Stimulated activated CD4-positive, alpha-beta T cell treated with anti-CD3 and anti-CD28 coated beads, Interleukin-15, amount 100 ng/mL, for 1 hour (primary cell): ENCODE data around the gene CACNB2.

Source experiments
- DNase-seq, 2 donors: peaks; one replicate each; pipeline ENCODE4 v3.0.0-alpha.2; 2020; ENCODE audit warnings: low read depth in 1 of 2, low spot score in 1 of 2

The CACNB2 gene

DNA sequence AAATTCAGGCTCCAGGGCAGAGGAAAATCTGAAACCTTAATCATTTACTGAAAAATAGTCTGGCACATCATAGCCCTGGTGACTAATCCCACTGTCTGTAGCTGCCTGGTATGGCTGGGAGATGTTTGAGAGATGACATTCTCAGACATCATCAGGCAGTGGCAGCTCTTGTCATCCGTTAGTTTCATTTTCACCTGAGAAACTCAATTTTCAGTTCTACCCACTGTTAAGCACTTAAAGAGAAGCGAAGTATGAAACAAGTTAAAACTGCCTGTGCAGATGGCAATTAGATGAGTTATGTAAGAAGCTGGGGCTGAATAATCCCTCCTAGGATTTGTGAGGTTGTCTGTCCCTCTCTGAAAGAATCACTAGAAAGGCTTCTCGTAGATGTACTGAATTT, 361.0 kb downstream of the CACNB2 start:
- DNase-seq, result no peak

DNA sequence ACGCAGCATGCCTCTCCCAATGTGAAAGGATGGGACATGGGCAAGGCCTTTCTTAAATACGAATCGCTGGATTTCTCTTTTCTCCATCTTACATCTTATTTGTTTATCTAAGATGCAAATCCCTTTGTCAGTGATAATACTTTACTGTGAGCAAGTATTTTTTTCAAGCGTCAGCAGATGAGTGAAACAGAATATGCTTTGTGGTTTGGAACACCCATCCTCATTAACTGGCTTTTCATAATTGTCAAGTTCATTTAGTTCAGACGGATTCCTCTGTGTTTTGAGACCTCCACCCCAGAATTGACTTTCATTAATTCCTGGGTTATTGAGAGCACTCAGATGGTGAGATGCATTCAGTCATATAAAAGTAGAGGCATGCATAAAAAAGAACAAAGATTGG, 361.4 kb downstream of the CACNB2 start:
- DNase-seq, result no peak

DNA sequence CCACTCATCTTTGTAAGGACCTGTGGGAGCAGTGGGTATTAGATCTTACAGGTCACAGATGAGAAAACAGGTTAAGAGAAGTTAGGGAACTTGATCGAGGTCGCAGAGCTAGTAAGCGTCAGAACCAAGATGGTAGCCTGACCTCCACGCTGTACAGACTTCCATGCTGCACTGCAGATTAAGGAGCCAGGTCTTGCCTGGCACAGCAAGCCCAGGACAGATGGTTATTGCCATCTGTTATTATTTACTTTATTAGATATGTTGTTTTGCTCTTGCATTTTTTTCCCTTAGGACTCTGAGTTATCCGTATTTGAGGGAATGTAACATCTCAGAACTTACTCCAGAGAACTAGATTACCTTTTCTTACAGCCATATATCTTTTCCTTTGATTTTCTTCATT, 363.9 kb downstream of the CACNB2 start:
- no peak for DNase-seq

DNA sequence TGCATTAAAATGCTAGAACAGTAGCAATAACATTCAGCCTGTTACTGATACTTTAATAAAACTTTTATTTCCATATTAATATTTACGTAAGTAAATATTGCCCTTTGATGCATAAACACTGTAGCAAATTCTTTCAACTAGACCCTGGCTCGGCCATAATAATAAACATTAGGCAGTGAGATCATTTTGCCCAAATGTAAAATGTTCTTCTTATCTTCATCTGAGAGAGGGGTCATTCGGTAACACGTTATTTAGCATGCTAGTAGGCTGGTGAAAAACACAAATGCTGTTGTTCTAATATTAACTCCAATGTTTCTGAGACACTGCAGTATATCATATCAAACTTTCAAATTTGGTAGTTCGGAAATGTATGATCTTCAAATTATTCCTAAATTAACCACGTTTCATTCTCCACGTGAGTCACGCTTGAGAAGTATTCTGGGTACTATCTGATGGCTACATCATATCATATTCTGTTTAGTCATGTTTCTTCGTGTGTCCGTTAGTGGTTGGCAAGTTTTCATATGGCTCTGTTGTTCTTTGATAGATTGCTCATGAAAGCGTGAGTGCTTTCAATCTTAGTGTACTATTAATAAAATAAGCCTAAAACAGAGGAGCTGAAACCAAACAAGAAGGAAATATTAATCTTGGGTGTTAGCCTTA, 365.4 kb downstream of the CACNB2 start:
- no peak for DNase-seq

DNA sequence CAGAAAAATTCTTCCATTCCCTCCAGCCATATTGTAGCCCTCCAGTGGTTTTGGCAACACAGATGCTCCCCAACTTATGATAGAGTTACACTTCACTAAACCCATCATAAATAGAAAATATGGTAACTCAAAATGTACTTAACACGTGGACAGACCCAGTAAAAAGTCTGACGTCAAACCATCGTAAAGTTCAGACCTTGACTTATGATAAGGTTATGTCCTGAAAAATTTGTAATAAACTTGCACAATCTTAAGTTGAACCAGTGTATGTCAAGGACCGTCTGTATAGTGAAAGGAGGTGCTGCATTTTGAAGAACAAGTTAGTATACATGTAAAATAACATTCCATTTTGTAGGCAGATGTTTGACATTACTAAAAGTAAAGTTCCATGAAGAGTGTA, 368.4 kb downstream of the CACNB2 start:
- DNase-seq, result no peak

DNA sequence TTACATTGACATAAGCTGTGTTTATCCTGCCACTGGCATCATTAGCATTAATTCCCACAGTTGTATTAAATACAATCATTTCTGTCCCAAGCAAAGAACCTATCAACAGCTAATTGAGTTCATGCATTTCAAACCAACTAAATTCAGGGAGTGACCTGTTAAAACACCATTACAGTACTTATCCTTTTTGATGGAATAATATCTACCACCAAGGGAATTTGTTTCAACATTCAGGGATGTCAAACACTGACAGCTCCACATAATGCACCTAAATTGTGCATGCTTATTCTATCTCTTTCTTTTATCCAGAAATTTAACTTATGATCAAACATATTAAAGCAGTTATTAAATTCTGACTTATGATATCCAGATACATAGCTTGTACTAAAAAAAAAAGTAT, 374.3 kb downstream of the CACNB2 start:
- no peak for DNase-seq

DNA sequence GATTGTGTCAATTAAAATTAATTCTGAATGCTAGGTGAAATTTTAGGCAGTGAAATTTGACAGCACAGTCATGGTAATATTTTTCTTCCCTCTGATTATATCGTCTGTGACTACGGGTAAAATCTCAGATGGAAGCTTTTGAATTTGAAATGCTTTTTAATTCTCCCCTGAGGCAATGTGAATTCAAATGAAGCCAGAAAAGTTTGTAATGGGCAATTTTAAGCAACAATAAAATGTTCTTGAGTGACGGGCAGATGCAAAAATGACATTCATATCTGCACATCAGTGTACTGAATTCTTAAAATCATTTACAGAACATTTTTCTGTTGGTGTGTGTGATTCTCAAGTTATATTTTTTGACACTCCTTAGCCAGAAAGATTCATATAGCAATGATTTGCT, 376.6 kb downstream of the CACNB2 start:
- DNase-seq, result no peak

DNA sequence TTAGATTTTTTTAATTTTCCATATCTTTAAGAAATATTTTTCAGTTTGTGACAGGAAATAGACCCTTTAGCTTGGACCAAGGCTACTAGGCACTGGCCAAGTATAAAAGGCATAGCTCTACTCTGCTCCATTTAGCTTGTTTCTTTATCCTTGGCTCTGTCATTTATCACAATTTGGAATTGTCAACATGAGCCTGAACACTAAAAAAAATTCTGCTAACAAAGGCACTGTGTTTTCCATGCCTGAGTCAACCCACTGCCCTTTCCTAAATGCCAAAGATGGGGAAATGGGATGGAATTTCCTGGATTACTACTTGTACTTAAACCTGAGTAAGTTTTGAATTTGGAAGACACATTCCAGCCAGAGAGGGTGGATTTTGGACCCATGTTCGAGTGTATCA, 382.8 kb downstream of the CACNB2 start:
- DNase-seq, result no peak

DNA sequence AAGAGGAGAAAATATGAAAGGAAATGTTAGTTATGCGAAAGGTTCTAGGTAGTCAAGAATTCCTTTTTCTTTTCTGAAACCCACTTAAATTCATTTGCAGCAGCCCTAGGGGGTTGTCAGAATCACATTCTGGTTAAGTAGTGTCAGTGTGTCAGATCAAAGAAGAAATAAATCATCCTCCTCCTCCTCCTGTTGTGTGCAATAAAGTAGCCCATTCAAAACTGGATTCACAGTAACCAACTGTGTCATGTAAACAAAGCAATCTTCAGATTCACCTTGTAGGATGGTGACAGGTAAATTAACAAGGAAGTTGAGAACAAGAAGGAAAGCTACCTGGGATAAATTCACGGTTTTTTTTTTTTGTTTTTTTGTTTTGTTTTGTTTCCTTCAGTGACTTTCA, 383.6 kb downstream of the CACNB2 start:
- DNase-seq, result no peak

DNA sequence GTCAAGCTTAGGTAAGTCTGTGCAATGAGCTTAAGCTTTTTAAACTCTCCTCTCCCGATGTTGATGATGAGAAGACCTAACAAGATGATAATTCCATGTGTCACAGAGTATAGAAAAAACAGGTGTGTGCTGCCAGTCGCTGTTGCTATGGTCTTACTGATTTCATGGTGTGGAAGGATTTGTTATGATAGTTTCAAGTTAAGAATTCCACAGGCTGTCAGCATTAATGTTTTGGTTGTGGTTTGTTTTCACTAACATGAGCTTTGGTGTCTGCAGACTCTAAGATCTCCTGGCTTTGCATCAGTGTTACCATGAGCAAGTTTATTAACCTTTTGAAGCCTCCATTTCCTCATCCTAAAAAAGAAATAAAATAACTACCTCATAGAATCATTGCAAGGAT, 387.5 kb downstream of the CACNB2 start:
- DNase-seq, result no peak

DNA sequence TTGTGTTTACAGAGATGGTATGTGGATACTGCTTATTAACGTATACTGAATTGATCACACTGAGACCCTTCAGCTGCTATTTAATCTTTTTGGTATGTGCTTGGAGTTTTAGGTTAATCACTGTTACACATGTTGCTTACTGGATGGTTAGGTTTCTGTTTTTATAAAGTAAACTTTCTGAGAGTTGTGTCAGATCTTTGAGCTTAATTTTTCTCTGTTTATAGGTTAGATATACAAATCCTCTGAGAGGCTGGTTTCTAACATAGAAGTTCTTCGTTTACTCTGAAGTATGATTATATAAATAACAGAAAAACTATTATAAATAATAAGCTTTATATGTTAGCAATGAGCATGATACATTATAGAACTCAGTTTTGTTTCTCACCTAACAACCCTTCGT, 388.1 kb downstream of the CACNB2 start:
- no peak for DNase-seq

DNA sequence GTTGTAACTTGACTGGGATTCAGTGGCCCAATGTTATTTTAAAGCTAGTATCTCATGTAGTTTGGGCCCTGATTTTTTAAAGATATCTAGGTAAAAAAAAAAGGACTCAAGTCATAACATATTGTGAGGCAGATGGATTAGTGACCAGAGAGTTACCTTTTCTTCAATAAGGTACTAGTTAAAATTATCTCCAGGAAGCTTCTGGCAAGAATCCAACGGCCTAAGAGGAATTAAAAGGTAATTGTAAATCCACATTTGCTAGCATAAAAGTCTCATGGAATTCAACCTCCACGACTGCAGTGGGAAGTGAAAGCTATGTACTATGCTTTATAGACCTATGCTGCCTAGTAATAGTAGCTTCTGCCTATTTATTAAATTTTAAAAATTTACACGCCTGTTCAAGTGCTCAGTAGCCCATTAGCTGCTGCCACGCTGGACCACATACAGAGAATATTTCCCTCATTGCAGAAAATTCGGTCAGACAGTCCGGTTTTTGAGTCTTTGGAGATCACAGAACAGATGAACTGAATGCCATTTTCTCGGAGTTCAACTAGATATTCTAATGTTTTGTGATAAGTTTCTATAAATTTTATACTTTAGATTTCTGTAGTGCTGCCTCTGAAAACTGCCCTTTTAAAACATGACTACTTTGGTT, 392.8 kb downstream of the CACNB2 start:
- DNase-seq, result no peak

DNA sequence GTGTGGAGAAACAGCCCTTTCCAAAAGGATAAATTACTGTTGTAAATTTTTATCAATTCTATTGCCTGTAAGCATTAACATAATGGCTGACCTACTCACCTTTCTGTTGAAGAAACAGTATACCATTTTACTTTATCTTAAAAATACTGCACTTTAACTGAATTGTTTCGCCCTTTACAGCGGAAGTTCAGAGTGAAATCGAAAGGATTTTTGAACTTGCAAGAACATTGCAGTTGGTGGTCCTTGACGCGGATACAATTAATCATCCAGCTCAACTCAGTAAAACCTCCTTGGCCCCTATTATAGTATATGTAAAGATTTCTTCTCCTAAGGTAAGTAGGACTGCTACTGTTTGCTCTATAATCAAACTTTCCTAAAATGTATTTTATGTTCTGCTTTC, 393.7 kb downstream of the CACNB2 start:
- DNase-seq, result no peak

DNA sequence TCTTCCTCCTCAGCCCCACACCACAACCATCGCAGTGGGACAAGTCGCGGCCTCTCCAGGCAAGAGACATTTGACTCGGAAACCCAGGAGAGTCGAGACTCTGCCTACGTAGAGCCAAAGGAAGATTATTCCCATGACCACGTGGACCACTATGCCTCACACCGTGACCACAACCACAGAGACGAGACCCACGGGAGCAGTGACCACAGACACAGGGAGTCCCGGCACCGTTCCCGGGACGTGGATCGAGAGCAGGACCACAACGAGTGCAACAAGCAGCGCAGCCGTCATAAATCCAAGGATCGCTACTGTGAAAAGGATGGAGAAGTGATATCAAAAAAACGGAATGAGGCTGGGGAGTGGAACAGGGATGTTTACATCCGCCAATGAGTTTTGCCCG, 399.1 kb downstream of the CACNB2 start:
- DNase-seq, result no peak

DNA sequence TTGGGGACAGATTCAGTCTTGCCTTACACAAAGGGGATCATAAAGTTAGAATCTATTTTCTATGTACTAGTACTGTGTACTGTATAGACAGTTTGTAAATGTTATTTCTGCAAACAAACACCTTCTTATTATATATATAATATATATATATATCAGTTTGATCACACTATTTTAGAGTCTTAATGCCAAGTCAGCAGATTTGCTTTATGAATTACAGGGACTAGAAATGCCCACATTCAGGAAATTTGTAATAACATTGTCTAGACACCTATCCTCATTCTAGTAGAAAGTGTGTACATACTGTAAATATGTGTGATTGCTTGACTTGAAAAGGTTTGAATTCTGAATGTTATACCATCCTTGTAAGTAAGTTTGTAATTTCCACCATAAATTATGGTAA, 400.0 kb downstream of the CACNB2 start:
- DNase-seq, result no peak

DNA sequence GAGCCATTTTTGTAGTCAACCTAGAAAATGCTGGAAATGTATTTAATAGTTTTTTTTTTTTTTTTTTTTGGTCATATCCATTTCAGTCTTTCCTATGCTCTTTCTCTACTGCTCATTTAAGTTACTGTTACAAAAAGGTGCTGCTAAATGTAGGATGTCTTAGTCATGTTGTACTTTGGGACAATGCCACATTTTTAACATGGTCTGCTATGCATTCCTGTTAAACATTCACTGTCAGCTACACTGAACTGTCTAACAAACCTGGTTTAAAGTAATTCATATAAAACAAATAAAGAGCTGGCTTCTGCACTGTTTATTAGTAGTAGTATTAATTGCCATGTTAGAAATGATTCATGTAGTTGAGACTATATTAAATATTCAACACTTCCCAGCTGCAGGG, 402.6 kb downstream of the CACNB2 start:
- DNase-seq, result no peak

DNA sequence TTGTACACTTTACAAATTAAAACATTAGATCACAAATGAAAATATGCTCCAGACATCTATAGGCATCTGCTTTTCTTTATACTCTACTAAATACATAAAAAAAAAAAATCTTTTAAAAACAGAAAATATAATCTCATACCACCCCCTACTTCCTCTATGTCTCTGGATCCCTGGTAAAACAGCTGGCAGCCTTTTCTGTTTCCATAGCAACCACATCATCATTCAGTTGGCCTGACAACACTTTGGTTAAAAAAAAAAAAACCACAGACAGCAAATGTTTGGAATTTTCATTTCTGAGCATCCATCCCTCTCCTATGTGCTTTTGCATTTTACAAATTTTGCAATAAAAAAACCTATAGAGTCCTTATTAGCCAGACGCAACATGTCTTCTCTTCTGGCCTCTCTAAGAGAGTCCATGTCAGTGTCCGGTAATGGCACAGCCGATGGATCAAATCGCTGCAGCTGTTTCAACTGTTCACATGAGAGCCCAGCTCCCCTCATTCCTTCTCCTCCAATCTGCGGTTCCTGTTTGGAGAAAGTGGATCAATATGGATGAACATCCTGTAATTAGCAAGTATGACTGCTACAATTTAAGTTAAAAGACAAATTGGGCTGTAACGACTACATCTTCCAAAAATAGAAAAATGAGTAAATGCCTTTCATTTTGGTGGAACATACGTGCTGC, 405.5 kb downstream of the CACNB2 start:
- no peak for DNase-seq

DNA sequence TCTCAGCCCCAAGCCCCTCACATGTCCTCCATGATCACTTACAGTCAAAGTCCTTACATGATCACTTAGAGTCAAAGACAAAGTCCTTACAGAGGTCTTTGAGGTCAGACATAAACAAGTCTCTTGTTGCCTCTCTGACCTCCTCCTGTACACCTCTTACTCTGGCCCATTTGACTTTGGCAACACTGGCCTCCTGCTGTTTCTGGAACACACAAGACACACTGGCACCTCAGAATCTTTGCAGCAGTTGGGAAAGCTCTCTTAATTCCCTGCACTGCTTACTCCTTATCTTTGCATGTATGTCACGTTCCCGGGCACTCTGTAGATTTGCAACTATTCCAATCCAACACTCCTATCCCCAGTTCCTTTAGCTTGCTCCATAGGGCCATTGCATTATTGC, 408.9 kb downstream of the CACNB2 start:
- DNase-seq, result no peak

DNA sequence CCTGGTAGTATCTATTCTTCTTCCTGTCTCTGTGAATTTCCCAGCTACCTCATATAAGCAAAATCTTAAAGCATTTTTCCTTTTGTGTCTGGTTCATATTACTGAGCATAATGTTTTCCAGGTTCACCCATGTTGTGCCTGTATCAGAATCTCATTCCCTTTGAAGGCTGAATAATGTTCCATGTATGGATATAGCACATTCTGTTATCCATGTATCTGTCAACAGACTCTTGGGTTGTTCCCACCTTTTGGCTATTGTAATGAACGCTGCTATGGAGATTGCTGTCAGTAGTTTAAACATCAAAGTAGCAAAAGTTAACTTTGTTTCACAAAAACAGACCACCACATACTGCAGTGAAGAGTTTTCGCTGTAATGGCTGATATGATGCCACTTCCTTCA, 411.2 kb downstream of the CACNB2 start:
- DNase-seq, result no peak

DNA sequence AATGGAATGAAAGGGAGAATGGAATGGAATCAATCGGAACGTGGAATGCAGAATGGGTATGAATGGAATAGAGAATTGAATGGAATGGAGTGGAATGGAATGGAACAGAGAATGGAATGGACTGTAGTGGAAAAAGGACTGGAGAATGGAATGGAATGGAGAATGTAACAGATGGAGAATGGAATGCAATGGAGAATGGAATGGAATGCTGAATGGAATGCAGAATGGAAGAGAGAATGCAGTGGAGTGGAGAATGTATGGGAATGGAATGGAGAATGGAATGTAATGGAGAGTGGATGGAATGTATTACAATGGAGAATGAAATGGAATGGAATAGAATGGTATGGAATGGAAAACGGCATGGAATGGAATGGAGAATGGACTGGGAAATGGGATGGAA, 414.3 kb downstream of the CACNB2 start:
- no peak for DNase-seq

DNA sequence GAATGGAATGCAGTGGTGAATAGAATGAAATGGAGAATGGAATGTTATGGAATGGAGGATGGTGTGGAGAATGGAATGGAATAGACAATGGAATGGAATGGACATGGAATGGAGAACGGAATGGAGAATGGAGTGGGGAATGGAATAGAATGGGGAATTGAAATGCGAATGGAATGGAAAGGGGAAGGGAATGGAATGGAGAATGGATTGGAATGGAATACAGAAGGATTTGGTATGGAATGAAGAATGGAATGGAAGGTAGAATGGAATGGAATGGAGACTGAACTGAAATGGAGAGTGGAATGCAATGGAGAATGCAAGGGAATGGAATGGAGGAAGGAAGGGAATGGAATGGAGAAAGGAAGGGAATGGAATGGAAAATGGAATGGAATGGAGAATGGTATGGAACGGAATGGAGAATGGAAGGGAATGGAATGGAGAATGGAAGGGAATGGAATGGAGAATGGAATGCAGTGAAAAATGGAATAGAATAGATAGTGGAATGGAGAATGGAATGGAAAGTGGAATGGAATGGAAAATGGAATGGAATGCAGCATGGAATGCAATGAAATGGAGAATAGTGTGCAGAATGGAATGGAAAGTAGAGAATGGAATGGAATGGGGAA, 416.4 kb downstream of the CACNB2 start:
- no peak for DNase-seq

DNA sequence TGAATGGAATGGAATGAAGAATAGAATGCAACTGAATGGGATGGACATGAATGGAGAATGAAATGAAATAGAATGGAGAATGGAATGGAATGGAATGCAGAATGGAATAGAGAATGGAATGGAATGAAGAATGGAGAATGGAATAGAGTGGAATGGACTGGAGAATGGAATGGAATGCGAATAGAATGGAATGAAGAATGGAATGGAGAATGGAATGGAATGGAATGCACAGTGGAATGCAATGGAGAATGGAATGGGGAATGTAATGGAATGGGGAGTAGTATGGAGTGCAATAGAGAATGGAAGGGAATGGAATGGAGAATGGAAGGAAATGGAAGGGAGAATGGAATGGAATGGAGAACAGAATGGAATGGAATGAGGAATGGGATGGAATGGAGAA, 417.7 kb downstream of the CACNB2 start:
- no peak for DNase-seq
